Stimulated activated CD8-positive, alpha-beta memory T cell treated with anti-CD3 and anti-CD28 coated beads, Interleukin-2, amount 100 ng/mL, for 48 hours (primary cell): Measurements from ENCODE around the gene SGMS1.
"Not testable (repeated sequence)": the region's sequence is repeated elsewhere in the genome, so short reads cannot be mapped to it uniquely, and the experiment has no call there.

Experiments
- DNase-seq, 2 donors: peaks; one replicate each; pipeline ENCODE4 v3.0.0-alpha.2; 2020; ENCODE audit warnings: low read depth in 2 of 2

Gene SGMS1

DNA sequence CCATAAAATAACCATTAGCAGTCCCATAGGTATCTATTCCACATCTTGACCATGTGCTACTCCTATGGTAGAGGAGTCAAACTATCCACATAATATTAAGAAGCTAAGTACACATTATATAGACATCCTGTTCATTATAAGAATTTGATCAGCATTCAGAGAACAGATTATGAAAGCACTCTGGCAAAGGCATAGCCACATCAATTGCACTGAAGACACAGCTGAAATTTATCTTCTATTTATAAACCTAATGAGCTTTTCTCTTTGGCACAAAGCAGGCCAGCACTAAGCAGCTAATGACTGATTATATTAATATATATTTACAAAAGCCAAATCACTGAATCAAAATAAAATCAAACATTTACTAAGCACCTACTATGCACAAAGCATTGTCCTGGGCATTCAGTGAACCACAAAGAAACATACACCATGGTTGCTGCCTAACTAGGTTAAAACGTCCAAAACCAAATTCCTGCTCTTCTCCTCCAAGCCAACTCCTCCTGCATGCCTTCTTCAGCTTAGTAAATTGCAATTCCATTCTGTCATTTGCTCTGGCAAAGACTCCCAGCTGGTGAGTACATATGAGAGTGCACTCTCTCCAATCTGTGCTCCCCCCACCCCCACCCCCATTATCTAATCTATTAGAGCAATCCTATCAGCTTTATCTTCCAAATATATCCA, 249.8 kb downstream of the SGMS1 start:
- no peak for DNase-seq

DNA sequence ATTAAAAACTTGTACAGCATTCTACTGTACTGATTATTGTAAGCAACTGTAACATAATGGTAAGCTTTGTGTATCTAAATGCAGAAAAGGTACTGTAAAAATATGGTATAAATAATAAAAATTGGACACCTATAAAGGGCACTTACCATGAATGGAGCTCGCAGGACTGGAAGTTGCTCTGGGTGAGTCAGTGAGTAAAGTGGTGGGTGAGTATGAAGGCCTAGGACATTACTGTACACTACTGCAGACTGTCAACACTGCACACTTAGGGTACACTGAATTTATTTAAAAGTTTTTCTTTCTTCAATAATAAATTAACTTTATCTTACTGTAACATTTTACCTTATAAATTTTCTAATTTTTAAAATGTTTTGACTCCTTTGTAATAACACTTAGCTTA, 253.8 kb downstream of the SGMS1 start:
- no peak for DNase-seq

DNA sequence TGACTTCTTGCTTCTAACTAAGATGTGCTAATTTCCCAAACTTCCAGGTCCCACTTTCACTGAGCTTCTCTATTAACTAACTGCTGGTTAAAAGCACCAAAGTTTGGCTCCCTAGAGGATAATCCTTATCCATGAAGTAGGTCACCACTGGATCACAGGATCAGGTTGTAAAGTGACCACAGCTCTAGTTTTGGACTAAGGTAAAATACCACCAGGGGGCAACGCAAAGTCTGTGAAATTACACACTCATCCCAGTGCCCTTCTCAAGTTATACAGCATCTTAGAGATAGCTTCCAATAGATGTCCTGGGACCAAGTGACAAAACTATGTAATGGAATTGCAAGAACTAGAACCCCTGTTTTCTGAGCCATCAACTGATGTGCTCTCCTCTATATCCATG, 256.0 kb downstream of the SGMS1 start:
- no peak for DNase-seq

DNA sequence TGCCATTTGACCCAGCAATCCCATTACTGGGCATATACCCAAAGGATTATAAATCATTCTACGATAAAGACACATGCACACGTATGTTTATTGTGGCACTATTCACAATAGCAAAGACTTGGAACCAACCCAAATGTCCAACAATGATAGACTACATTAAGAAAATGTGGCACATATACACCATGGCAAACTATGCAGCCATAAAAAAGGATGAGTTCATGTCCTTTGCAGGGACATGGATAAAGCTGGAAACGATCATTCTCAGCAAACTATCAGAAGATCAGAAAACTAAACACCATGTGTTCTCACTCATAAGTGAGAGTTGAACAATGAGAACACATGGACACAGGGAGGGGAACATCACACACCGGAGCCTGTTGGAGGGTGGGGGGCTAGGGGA, 257.3 kb downstream of the SGMS1 start:
- DNase-seq: not testable (repeated sequence)

GRCh38 chr10:50364730-50365129, 259.0 kb downstream of the SGMS1 start:
- not testable (repeated sequence) for DNase-seq

- no peak for DNase-seq
These were observed 261.1 kb downstream of the SGMS1 start for GRCh38 chr10:50362547-50363125.

DNA sequence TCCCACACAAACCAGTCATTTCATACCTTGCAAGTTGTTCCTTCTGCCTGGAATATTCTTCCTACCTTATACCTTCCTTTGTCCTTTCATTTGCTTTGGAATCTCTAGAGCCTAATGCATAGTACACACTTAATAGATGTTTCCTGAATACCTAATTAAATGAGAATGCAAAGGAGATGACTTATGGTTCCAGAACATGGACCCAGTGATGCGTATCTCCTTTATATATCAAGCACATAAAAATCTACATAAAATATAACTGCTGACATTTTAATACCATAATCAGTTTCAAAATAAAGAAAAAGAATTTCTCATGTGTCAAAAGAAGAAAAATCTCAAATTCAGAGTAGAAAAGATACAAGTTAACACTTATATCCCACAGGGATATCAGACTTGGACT, 261.8 kb downstream of the SGMS1 start:
- DNase-seq: no peak

DNA sequence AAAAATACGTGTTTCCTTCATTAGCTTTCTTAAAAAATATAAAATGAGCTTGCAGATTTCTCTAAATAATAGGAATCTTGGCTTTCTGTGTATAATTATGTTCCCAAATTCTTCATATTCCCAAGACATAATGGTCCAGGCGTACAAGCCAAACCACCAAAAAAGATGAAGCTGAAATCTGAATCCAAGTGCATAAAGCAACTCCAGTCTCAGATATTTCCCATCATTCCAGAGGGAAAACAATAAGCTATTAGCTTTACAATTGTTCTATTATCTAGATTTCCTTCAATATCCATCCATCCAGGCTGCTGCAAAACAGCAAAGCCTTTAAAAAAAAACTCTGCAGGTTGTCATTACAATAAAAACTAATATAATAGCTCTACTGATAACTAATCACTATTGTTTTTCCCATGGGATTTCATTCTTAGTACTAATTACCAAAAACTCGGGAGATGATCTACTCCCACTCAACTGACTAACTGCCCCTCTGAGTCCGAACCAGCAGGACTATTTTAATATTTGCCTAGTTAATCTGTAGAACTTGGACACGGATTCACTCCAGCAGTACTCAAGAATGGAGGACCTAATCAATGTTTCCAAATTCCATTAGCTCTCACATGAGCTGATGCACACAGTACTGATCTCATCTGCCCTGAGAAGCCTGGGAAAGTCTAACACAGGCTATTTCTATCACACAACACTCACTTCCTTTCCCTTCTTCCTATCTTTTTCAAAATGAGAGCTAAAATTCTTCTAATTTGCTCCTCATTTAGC, 263.5 kb downstream of the SGMS1 start:
- no peak for DNase-seq

DNA sequence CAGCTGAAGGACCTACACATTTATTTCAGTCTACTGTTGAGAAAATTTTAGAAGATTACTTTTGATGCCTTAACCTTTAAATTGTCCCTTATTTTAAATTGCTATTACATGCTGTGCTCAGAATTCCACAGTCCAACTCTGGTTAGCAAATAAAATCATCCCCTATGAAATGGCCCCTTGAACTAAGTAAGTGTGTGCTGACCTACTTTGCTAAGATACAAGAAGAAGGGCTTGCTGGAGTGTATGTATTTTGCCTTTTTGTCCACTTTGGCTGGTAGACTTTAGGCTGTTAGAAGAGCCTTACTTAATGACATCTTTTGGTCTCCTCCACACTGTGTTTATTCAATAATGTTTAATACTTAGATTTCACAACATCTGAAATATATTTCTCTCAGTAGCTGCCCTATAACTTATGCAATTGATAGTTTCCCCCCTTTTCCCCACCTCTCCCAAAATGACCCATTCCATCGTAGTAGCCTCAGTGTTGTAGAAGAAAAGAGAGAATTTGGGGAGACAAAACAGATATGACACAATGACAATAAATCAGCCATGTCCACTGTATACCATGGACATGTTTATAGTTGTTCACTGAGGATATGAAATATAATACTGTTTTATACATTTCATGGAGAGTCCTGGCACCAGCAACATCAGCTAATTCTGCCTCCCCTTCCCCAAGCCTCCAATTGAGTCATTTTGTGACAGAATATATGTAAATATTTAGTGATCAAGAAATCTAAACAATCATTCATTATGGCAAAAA, 264.6 kb downstream of the SGMS1 start:
- no peak for DNase-seq

GRCh38 chr10:50358411-50358810, 265.3 kb downstream of the SGMS1 start:
- DNase-seq: no peak

DNA sequence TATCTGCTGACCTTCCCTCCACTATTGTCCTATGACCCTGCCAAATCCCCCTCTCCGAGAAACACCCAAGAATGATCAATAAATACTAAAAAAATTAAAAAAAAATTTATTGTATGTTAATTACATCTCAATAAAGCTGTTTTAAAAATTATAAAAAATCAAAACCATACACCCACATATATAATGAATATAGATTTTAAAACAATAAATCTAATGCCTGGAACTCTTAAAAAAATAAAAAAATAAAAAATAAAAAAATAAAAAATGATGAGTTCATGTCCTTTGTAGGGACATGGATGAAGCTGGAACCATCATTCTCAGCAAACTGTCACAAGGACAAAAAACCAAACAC, 267.3 kb downstream of the SGMS1 start:
- not testable (repeated sequence) for DNase-seq

- not testable (repeated sequence) for DNase-seq
These were observed 267.9 kb downstream of the SGMS1 start for GRCh38 chr10:50355693-50356480.

DNA sequence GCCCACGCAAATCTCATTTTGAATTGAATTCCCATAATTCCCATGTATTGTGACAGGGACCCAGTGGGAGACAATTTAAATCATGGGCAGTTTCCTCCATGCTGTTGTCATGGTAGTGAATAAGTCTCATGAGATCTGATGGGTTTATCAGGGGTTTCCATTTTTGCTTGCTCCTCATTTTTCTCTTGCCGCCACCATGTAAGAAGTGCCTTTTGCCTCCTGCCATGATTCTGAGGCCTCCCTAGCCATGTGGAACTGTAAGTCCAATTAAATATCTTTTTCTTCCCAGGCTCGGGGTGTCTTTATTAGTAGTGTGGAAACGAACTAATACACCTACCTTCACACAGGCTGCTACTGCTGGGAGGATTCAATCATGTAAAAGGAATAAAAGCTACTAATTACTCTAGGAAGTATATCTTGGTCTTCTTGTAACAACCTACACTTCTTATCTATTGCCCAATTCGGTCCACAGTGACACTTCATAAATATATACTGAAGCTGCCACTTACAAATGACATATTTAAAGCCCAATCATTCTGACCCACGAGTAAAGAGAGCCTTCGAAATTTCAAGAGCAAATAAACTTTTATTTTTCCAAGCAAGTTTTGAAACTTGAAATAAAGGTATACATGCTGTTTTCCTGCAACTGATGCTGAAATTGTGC, 272.1 kb downstream of the SGMS1 start:
- DNase-seq: no peak

DNA sequence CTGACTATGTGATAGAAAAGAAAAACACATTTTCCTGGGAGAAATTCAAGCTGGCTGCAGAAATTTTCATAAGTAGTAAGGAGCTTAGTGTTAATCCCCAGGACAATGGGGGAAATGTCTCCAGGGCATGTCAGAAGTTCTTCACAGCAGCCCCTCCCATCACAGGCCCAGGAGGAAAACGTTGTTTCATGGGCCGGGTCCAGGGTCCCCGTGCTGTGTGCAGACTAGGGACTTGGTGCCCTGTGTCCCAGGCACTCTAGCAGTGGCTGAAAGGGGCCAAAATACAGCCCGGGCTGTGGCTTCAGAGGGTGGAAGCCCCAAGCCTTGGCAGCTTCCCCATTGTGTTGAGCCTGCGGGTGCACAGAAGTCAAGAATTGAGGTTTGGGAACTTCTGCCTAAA, 273.4 kb downstream of the SGMS1 start:
- no peak for DNase-seq

GRCh38 chr10:50349554-50349953, 274.2 kb downstream of the SGMS1 start:
- no peak for DNase-seq

GRCh38 chr10:50347394-50347802, 276.4 kb downstream of the SGMS1 start:
- no peak for DNase-seq

- no peak for DNase-seq
These were observed 276.8 kb downstream of the SGMS1 start for GRCh38 chr10:50346942-50347341.

DNA sequence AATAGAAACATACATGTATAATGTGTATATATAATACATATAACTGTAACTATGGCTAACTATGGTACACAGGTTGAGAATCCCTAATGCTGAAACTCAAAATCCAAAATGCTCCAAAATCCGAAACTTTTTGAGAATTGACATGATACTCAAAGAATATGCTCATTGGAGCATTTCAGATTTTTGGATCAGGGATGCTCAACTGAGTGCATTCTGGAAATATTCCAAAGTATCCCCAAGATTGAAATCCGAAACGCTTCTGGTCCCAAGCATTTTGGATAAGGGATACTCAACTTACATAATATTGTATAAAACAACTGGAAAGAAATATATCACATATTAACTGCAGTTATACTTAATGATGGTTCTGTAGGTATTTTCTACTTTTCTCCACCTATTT, 278.2 kb downstream of the SGMS1 start:
- DNase-seq: no peak

DNA sequence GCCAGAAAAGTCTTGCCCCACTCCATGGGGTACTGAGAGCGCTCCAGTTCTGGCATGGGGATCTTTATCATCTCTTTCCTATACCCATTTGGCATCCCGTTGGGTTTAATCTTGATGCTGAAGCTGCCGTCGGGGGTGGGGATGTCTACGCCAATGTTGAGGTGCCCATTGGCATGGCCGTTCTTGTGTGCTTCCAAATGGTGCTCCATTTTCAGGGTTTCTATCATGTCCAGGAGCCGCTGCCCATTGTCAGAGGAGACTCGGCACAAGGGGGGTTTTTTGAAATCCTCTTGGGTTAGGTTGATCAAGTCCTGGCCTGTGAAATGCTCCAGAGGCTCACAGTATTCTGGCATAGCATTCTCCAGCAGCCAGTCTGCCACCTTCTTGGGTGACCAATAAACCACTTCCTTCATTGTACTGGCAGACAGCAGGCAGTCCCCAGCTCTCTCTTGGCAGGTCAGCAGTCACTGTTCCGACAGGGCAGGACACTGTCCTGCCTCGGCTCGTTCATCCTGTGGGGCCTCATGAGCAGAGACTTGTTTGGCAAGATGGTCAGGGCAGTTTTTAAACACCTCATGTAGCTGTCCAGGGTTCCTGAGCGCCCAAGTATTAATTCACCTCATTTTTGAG, 279.9 kb downstream of the SGMS1 start:
- DNase-seq: no peak

GRCh38 chr10:50341987-50342386, 281.8 kb downstream of the SGMS1 start:
- DNase-seq: no peak

DNA sequence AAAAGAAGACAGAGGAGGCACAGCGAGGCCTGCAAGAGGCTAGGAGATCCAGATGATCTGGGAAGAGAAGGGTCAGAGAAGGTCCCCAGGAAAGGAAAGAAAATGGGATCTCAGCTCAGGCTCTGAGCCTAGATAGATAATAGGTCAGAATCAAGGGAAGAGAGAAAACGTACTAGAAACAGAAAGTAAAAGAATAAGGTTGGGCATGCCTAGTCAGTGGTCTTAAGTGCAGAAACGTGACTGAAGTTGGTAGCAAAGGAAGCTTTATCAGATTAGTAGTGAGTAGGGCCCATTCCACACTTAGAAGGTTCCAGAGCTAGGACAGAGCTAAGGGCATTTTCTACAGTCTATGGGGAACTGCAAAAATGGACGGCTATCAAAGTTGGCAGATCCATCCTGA, 287.6 kb downstream of the SGMS1 start:
- DNase-seq: no peak
